Hematopoietic multipotent progenitor cell treated with erythropoietin and hydrocortisone succinate and interleukin-3 and kit ligand, for 4 days (in vitro differentiated cells): ENCODE data around the gene NLRC5.
"Not testable (repeated sequence)": the region's sequence is repeated elsewhere in the genome, so short reads cannot be mapped to it uniquely, and the experiment has no call there.

Source experiments
- DNase-seq: peaks from one replicate; pipeline ENCODE4 v3.0.0-alpha.2; 2015

NLRC5 gene

GRCh38 chr16:56982695-56983094 lies 6.7 kb upstream of the NLRC5 start:
- no peak for DNase-seq

GRCh38 chr16:56983211-56983751 lies 6.1 kb upstream of the NLRC5 start:
- no peak for DNase-seq

GRCh38 chr16:56984639-56985038 lies 4.7 kb upstream of the NLRC5 start:
- no peak for DNase-seq

GRCh38 chr16:56985288-56985961 lies 3.9 kb upstream of the NLRC5 start:
- no peak for DNase-seq

- no peak for DNase-seq
These were observed 3.4 kb upstream of the NLRC5 start for GRCh38 chr16:56985962-56986360.

GRCh38 chr16:56986361-56986760 lies 3.0 kb upstream of the NLRC5 start:
- no peak for DNase-seq

GRCh38 chr16:56986908-56987307 lies 2.4 kb upstream of the NLRC5 start:
- not testable (repeated sequence) for DNase-seq

GRCh38 chr16:56987692-56988091 lies 1.7 kb upstream of the NLRC5 start:
- no peak for DNase-seq

- DNase-seq, result peak; percentile 42
These were observed 1.0 kb upstream of the NLRC5 start for GRCh38 chr16:56988161-56988947.

- no peak for DNase-seq
These were observed 631 bp downstream of the NLRC5 start for GRCh38 chr16:56989988-56990387.

- DNase-seq, result no peak
These were observed 1.3 kb downstream of the NLRC5 start for GRCh38 chr16:56990407-56991286.

- DNase-seq, result not testable (repeated sequence)
These were observed 3.1 kb downstream of the NLRC5 start for GRCh38 chr16:56992431-56992830.

GRCh38 chr16:56993204-56993603 lies 3.8 kb downstream of the NLRC5 start:
- DNase-seq, result no peak

- no peak for DNase-seq
These were observed 5.0 kb downstream of the NLRC5 start for GRCh38 chr16:56994311-56994710.

GRCh38 chr16:56995136-56995805 lies 5.9 kb downstream of the NLRC5 start:
- no peak for DNase-seq

- no peak for DNase-seq
These were observed 7.9 kb downstream of the NLRC5 start for GRCh38 chr16:56997264-56997663.

GRCh38 chr16:56997931-56998330 lies 8.6 kb downstream of the NLRC5 start:
- DNase-seq, result no peak

- DNase-seq, result no peak
These were observed 9.0 kb downstream of the NLRC5 start for GRCh38 chr16:56998352-56998751.

GRCh38 chr16:56998861-56999260 lies 9.5 kb downstream of the NLRC5 start:
- DNase-seq, result no peak

- no peak for DNase-seq
These were observed 10.3 kb downstream of the NLRC5 start for GRCh38 chr16:56999409-57000270.

- peak; percentile 36 for DNase-seq
These were observed 11.1 kb downstream of the NLRC5 start for GRCh38 chr16:57000271-57001025.
